Suprapubic skin (tissue), 4 donors: ENCODE measurements around the gene SEC14L2. TPM values are rescaled to one million over a fixed set of nuclear protein-coding genes. Genes with fewer than 3 reads are reported as not detected.

Experiments used
- DNase-seq, 2 donors: peaks; one replicate each; pipeline ENCODE4 v3.0.0-alpha.2; 2019; ENCODE audit warnings: low spot score in 2 of 2
- H3K27ac ChIP-seq: fragments of 200-600 bp; sonication (generic); one replicate; pipeline ENCODE4 v1.5.1; 2019
- H3K27me3 ChIP-seq: fragments of 200-600 bp; sonication (generic); one replicate; pipeline ENCODE4 v1.5.1; 2019
- H3K36me3 ChIP-seq: fragments of 200-600 bp; sonication (generic); one replicate; pipeline ENCODE4 v1.5.1; 2019
- H3K4me1 ChIP-seq: fragments of 200-600 bp; sonication (generic); one replicate; pipeline ENCODE4 v1.5.1; 2019
- H3K4me3 ChIP-seq: fragments of 200-600 bp; sonication (generic); one replicate; pipeline ENCODE4 v1.5.1; 2019; ENCODE audit warnings: mild to moderate bottlenecking
- H3K9me3 ChIP-seq: fragments of 200-600 bp; sonication (generic); one replicate; pipeline ENCODE4 v1.5.1; 2019
- CTCF ChIP-seq, 2 donors: fragments of 200-600 bp in 1 of 2; fragments of 450-650 bp in 1 of 2; sonication (generic) in 1 of 2; IDR thresholded peaks; one replicate each; pipeline ENCODE4 v1.5.1; 2016 to 2019; ENCODE audit warnings: antibody characterized with exemption in 2 of 2, mild to moderate bottlenecking in 1 of 2, moderate library complexity in 1 of 2
- EP300 ChIP-seq: sonication (generic); formaldehyde crosslinking; IDR thresholded peaks from one replicate; pipeline ENCODE4 v1.6.1; 2017; ENCODE audit warnings: antibody characterized with exemption
- POLR2A ChIP-seq, 2 donors: fragments of 450-650 bp; IDR thresholded peaks; one replicate each; pipeline ENCODE4 v1.6.1; 2017; ENCODE audit warnings: antibody characterized with exemption in 2 of 2, mild to moderate bottlenecking in 2 of 2, moderate library complexity in 2 of 2
- POLR2AphosphoS5 ChIP-seq, 3 donors: sonication (generic); formaldehyde crosslinking; IDR thresholded peaks; one replicate each; pipeline ENCODE4 v1.6.1; 2017; ENCODE audit warnings: antibody characterized with exemption in 3 of 3
- WGBS: methylation state at CpG from one replicate; pipeline ENCODE4 v1.1.5; 2018; 5-methylcytosine and 5-hydroxymethylcytosine counted together
- total RNA-seq, 4 donors: library from RNA; depleted of rRNA; stranded (reverse); fragments of >200 nt; gene quantifications; one replicate each; pipeline ENCODE4 v1.1.0, GENCODE V29; 2016

SEC14L2 gene
- total RNA-seq, 4 donors from 2014 or later, result 8.9 to 19.9 (median 13.5) TPM

GRCh38 chr22:30432520-30432919, 35.7 kb downstream of the SEC14L2 start:
- no peak overlapping the region for H3K27ac ChIP-seq
- TF ChIP-seq CTCF (IDR thresholded peaks at IDR 0.05) (no peak), POLR2A (IDR thresholded peaks at IDR 0.05) (no peak), POLR2AphosphoS5 (IDR thresholded peaks at IDR 0.05) (no peak)
- DNase-seq, result no peak
- no peaks in the 10 kb centered on the region for H3K9me3 ChIP-seq
- 70% methylated on average over 2 of the region's 2 CpGs for WGBS
- H3K36me3 ChIP-seq, result no peaks in the 10 kb centered on the region
- H3K27me3 ChIP-seq, result no peaks in the 10 kb centered on the region
- H3K4me1 ChIP-seq, result peaks cover 4% of the 10 kb centered on the region
- H3K4me3 ChIP-seq, result no peak overlapping the region

GRCh38 chr22:30433227-30433626, 36.4 kb downstream of the SEC14L2 start:
- Histone ChIP-seq H3K4me1 (peaks cover 4% of the 10 kb centered on the region), H3K4me3 (no peak overlapping the region), H3K27ac (no peak overlapping the region), H3K9me3 (no peaks in the 10 kb centered on the region), H3K36me3 (no peaks in the 10 kb centered on the region), H3K27me3 (no peaks in the 10 kb centered on the region)
- no peak for TF ChIP-seq CTCF (IDR thresholded peaks at IDR 0.05)
- TF ChIP-seq POLR2AphosphoS5 (IDR thresholded peaks at IDR 0.05), result no peak
- WGBS, result 93% methylated on average over 3 of the region's 3 CpGs
- no peak for DNase-seq

GRCh38 chr22:30433773-30434172, 37.0 kb downstream of the SEC14L2 start:
- DNase-seq, result no peak
- peaks cover 7% of the 10 kb centered on the region for H3K4me1 ChIP-seq
- TF ChIP-seq POLR2A (IDR thresholded peaks at IDR 0.05) (no peak), CTCF (IDR thresholded peaks at IDR 0.05) (no peak), POLR2AphosphoS5 (IDR thresholded peaks at IDR 0.05) (no peak), EP300 (no peak)
- no peaks in the 10 kb centered on the region for H3K27me3 ChIP-seq
- no peak overlapping the region for H3K4me3 ChIP-seq
- no peak overlapping the region for H3K27ac ChIP-seq
- H3K36me3 ChIP-seq, result no peaks in the 10 kb centered on the region
- no peaks in the 10 kb centered on the region for H3K9me3 ChIP-seq
- 100% methylated on average over 1 of the region's 1 CpG for WGBS

GRCh38 chr22:30434843-30435242, 38.0 kb downstream of the SEC14L2 start:
- no peak overlapping the region for H3K27ac ChIP-seq

GRCh38 chr22:30435674-30436126, 38.9 kb downstream of the SEC14L2 start:
- WGBS, result 62% methylated on average over 6 of the region's 6 CpGs
- Histone ChIP-seq H3K9me3 (no peaks in the 10 kb centered on the region), H3K27me3 (no peaks in the 10 kb centered on the region), H3K4me3 (no peak overlapping the region), H3K27ac (no peak overlapping the region), H3K4me1 (peaks cover 25% of the 10 kb centered on the region), H3K36me3 (no peaks in the 10 kb centered on the region)
- no peak for DNase-seq
- TF ChIP-seq EP300 (no peak), CTCF (IDR thresholded peaks at IDR 0.05) (no peak), POLR2AphosphoS5 (IDR thresholded peaks at IDR 0.05) (no peak), POLR2A (IDR thresholded peaks at IDR 0.05) (no peak)

More at GRCh38 chr22:30434843-30435242, 38.0 kb downstream of the SEC14L2 start:
- Histone ChIP-seq H3K36me3 (no peaks in the 10 kb centered on the region), H3K4me1 (peaks cover 16% of the 10 kb centered on the region), H3K4me3 (no peak overlapping the region), H3K27me3 (no peaks in the 10 kb centered on the region), H3K9me3 (no peaks in the 10 kb centered on the region)
- WGBS, result 57% methylated on average over 1 of the region's 1 CpG
- DNase-seq, result no peak
- TF ChIP-seq EP300, result no peak

- H3K4me3 ChIP-seq, result no peak overlapping the region
- peaks cover 25% of the 10 kb centered on the region for H3K4me1 ChIP-seq
- H3K27ac ChIP-seq, result no peak overlapping the region
- H3K36me3 ChIP-seq, result no peaks in the 10 kb centered on the region
- H3K9me3 ChIP-seq, result no peaks in the 10 kb centered on the region
- 65% methylated on average over 2 of the region's 2 CpGs for WGBS
- H3K27me3 ChIP-seq, result no peaks in the 10 kb centered on the region
- no peak for DNase-seq
- TF ChIP-seq POLR2AphosphoS5 (IDR thresholded peaks at IDR 0.05) (no peak), CTCF (IDR thresholded peaks at IDR 0.05) (no peak), POLR2A (IDR thresholded peaks at IDR 0.05) (no peak), EP300 (no peak)
Observed at GRCh38 chr22:30436196-30436595, 39.4 kb downstream of the SEC14L2 start.
